Stimulated activated CD4-positive, alpha-beta T cell treated with anti-CD3 and anti-CD28 coated beads, Interleukin-4, amount 100 ng/mL, for 1 hour (primary cell): Measurements from ENCODE around the gene FAM83C.
A peak's percentile ranks its signal among the peaks of the same experiment; 100 is the strongest.

ENCODE experiments used
- DNase-seq: peaks from one replicate; pipeline ENCODE4 v3.0.0-alpha.2; 2020

The FAM83C gene

GRCh38 chr20:35281506-35282101 lies 10.6 kb downstream of the FAM83C start:
- DNase-seq: no peak

DNA sequence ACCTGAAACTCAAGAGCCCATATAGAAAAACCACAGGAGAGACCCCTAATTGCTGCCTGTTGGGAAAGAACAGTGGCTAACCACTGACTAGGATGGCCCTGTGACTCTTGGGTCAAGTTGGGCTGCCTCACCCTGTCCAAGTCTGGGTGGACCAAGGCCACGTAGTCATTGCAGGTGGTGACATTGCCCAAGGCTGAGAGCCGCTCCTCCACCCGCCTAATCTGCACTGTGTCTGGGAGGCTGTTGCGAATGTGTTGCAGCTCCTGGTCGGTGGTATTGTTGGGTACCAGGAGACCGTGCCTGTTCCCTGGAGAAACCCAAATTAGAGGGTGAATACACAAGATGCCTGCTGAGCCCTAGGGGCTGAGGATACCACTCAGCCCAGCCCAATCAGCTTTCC lies 11.7 kb downstream of the FAM83C start:
- DNase-seq: no peak

DNA sequence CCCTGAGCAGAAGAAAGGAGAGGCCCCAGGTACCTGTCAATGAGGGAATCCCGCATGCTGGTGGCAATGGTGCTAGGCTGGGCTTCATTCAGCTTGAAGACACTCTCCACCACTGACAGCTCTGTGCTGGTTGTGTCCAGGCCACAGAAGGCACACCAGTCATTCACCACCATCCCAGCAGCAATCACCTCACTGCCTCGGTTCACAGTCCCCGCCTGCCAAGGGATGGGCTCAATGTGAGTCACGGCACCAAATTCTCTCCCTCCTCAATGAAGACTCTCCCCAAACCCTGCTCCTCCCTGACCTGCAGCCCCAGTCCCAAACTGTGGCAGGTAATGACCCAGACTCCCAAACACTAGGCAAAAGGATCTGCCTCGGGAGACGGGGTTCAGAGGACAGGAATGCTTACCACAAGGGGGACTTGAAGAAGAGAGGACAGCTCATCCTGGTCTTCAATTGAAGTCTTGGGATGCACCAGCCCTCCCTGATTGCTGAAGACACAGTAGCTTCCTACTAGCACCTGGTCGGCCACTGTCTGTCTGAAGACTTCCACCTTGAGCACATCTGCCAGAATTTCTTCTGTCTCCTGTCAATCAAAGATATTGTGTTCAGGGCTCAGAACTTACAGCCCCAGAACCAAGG lies 12.6 kb downstream of the FAM83C start:
- no peak for DNase-seq

GRCh38 chr20:35279040-35279439 lies 13.2 kb downstream of the FAM83C start:
- no peak for DNase-seq

DNA sequence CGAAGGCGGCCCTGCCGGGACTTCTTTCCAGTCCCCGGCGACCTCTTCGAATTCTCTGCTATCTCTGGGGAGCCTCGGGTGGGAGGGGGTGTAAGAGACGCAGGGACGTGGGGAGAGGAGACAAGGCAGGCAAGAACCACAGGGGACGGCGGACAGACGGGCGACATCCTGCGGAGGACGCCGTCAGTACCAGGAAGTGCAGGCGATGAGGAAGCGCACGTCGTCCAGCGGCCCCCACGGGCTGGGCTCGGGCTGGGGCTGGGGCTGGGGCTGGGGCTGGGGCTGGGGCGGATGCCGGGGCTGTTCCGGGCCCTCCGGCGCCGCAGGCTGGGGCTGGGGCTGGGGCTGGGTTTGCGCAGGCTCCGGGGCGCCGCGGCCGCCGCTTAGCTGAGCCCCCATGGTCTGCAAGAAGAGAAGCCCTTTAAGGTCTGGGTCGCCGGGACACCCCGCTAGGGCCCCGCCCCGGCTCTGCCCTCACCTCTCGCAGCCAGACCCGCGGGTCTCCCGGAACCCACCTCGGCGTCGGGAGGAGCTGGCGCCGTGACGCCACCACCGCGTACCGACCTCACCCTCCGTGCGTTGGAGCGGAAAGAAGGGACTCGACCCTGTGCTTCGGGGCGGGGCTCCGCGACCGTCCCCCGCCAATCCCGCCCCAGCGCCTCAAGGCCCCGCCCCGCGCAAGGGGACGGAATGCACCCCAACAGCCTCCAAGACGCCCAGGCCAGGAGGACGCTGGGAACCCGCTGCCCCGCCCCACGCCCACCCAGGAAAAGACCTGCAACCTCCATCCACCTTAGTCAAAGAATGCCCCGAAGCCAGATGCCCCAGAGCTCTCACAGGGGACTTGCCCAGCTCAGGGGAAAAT lies 14.5 kb downstream of the FAM83C start, which contains the start of gene MMP24OS:
Gene MMP24OS, minus strand, starts transcription at position 592 of the 865 bp plus-strand sequence. Its CDS starts 193 bp downstream, at position 399.
- DNase-seq: peak; percentile 88

- no peak for DNase-seq
Observed at GRCh38 chr20:35277127-35277526, 15.1 kb downstream of the FAM83C start.

DNA sequence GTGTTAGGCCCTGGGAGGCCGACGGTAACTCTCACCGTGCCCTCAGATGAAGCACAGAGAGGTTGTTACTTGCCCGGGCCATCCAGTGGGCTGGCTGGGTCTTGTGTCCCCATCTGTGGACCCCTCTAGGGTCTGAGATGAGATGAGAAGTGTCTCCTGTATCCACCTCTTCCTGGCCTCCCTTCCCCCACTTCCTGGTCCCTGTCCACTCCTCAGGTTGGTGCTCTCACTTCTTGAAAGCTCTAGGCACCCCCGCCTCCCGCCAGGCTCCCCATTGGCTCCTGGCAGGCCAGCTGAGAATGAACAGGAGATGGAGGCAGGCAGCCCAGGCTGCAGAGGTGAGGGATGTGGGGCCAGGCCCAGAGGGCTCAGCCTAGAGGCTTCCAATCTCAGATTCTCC lies 15.8 kb downstream of the FAM83C start:
- no peak for DNase-seq

DNA sequence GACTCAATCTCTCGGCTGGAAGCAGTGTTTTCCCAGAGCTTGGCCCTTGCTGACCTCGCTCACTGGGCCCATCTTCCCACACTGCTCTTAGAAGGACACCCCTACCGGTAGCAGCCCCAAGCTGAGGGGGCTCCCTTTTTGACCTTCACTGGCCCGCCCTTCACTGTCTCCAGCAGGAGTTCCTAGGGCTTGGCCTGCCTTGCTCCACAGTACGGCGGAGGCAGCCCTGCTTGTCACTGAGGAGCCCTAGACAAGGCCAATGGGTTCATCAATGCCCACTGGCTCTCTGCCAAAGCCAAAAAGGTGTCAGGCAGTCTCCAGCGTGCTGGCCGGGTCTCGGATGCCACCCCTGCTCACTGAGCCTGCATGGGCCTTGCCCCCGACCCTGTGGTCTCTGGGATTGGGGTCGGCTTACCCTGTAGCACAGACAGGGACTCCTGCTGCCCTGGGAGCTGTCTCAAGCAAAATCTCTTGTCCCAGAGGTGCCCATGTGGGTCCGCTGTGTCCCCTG lies 16.4 kb downstream of the FAM83C start:
- DNase-seq: no peak

DNA sequence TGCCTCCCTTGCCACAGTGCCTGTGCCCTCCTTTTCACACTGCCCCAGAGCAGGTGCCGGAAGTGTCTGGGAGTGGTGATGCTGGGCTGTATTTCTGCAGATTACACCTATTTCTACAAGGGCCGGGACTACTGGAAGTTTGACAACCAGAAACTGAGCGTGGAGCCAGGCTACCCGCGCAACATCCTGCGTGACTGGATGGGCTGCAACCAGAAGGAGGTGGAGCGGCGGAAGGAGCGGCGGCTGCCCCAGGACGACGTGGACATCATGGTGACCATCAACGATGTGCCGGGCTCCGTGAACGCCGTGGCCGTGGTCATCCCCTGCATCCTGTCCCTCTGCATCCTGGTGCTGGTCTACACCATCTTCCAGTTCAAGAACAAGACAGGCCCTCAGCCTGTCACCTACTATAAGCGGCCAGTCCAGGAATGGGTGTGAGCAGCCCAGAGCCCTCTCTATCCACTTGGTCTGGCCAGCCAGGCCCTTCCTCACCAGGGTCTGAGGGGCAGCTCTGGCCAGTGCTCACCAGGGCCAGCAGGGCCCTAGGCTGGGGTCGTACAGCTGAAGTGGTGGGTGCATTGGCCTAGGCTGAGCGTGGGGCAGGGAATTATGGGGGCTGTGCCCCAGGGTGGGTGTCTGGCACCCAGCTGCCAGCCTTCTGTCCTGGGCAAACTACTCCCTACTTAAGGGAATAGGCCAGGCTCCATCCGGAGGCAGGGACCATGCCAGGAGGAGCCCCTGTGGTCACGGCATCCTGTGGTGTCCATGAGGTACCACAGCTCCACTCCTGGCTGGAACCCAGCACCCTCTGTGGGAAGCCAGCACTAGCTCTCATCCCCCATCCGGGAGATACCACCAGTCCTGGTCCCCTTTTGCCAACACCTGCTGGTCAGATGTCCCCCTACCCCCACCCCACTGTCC lies 17.8 kb downstream of the FAM83C start:
- DNase-seq: no peak

DNA sequence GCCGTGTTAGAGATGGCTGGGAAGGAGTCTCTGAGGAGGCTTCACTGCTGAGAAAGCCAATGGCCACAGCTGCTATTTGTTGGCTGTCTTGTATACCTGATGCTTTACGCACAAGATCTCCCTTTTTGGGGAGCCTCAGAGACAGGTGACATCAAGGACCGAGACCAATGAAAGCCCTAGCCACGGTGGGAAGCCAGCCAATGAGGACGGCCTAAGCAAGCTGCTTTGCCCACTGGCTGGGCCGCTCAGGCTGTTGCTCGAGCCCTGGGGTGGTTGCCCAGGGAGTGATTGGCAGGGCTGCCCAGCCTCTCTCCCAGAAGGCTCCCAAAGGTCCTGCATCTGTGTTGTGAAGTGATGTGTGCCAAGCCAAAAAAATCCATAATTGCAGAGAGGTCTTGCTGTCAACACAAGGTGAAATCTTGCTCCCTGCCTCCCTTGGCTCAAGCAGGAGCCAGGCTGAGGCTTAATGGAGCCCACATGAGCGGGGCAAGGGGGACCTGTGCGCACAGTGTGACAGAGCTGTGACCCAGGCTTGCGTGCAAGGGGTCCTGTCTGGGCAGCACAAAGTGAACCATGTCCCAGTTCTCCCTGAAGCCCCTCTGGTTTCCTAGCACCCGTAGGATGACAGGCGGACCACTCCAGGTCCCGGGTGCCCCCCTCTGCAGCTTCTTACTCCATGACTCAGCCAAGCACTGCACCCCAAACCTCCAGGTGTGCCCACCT lies 18.6 kb downstream of the FAM83C start:
- DNase-seq: no peak

DNA sequence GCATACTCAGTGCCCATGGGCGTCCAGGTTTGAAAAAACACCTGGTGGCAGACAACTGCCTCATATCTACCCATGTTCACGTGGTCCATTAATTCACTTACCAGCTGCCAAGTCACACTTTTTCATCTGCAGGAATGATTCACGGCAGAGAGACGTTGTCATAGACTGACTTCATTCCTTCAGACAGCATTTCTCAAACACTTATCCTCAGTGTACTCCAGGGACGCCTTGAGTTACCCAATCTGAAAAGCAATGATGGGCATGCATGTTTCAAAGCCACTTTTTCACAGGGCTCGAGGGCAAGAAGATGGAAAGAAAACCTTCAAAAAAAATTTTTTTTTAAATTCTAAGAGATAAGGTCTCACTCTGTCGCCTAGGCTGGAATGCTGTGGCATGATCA lies 20.3 kb downstream of the FAM83C start:
- DNase-seq: no peak

DNA sequence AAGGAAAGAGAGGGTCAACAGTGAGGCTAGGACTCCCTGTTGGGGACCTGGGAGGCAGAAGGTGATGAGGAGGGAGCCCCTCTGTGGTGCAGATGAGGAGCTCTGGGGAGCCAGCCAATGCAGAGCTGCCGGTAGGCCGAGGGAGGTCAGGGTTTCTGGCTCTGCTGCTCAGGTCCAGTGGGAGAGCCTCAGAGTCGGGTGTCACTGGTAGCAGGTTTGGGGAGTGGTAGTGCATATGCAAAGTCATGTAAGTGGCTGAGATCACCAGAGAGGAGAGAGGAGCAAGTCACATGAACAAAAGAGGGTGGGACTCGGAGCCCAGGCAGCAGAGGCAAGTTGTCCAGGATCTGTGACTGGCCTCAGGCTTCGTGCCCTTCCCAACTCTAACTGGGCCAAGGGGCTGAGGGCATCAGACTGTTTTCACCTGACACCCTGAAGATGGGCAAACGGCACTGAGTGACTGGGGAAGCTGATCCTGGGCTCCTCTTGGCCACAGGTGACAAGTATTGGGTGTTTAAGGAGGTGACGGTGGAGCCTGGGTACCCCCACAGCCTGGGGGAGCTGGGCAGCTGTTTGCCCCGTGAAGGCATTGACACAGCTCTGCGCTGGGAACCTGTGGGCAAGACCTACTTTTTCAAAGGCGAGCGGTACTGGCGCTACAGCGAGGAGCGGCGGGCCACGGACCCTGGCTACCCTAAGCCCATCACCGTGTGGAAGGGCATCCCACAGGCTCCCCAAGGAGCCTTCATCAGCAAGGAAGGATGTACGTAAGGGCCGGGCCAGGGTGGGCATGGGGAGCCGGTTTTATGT lies 20.9 kb downstream of the FAM83C start:
- DNase-seq: no peak

GRCh38 chr20:35270021-35270902 lies 22.0 kb downstream of the FAM83C start:
- DNase-seq: no peak

DNA sequence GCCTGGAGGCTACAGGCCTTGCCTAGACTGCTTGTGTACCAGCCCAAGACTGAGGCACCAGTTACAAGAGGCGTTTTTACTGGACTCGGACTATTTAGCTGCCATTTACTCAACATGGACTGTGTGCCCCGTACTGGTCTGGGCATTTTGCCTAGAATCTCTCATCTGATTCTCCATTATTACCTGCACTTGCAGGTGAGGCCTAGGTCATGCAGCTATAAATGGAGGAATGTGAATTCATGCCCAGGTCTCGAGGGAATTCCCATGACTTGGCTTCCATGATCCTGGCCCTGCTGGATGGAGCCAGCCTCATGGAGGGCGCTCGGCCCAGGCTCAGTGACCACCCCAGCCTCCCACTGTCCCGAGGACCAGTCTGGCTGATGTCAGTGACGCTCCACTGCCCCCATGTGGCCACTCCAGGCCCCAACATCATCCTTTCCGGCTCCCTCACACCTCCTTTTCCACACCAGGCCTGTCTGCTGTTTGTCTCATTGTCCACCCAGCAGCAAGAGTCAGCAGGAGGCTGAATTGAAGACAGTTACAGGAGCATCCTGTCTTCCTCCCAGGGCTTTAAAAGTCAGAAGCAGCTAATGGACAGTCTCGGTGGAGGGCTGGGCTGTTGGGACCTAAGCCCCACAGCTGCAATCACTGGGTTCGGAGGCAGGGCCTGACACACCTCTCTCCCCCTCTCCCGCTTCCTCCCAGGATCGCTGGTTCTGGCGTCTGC lies 23.0 kb downstream of the FAM83C start:
- peak; percentile 45 for DNase-seq

DNA sequence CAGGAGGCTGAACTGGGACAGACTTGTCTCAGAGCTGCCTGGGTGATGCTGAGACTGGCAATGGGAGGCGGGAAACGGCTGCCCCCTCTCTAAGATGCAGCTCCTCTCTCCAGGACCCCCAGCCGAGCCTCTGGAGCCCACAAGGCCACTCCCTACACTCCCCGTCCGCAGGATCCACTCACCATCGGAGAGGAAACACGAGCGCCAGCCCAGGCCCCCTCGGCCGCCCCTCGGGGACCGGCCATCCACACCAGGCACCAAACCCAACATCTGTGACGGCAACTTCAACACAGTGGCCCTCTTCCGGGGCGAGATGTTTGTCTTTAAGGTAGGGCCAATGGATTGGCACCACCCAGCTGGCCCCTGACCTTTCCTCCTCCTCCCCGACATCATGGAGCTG lies 25.1 kb downstream of the FAM83C start:
- DNase-seq: no peak

DNA sequence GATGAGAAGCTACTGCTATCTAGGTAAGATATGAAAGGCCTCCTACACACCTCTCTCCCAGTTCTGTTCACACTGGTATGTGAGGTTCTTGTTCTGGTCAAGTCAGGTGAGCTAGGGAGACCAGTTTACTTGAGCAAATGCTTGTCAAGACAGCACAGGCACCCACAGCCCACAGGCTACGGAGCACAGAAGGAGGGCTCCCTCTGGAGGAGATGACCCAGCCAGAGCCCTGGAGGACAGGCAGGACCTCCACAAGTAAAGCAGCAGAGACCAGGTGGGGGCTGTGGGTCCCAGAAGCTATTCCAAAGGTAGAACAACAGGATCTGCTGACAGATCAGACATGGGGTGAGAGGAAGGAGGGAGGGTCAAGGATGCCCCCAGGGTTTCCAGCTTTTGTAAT lies 27.5 kb downstream of the FAM83C start:
- no peak for DNase-seq

- no peak for DNase-seq
Observed at GRCh38 chr20:35263532-35264341, 28.5 kb downstream of the FAM83C start.
